Measurements from ENCODE around the gene THTPA.

The THTPA gene

GRCh38 chr14:23563473-23564180 lies 7.6 kb downstream of the THTPA start:
- no peak for DNase-seq
- H3K9me3 ChIP-seq = no peaks in the 10 kb centered on the region
- H3K4me3 ChIP-seq (ENCODE audit: low read depth, low read length) = no peak overlapping the region
- peaks cover 12% of the 10 kb centered on the region for H3K36me3 ChIP-seq
- H3K4me1 ChIP-seq = peaks cover 11% of the 10 kb centered on the region
- TF ChIP-seq, protein P1, sequence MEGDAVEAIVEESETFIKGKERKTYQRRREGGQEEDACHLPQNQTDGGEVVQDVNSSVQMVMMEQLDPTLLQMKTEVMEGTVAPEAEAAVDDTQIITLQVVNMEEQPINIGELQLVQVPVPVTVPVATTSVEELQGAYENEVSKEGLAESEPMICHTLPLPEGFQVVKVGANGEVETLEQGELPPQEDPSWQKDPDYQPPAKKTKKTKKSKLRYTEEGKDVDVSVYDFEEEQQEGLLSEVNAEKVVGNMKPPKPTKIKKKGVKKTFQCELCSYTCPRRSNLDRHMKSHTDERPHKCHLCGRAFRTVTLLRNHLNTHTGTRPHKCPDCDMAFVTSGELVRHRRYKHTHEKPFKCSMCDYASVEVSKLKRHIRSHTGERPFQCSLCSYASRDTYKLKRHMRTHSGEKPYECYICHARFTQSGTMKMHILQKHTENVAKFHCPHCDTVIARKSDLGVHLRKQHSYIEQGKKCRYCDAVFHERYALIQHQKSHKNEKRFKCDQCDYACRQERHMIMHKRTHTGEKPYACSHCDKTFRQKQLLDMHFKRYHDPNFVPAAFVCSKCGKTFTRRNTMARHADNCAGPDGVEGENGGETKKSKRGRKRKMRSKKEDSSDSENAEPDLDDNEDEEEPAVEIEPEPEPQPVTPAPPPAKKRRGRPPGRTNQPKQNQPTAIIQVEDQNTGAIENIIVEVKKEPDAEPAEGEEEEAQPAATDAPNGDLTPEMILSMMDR (IDR thresholded peaks at IDR 0.05; ENCODE audit: low read depth, low read length) = no peak
- no peaks in the 10 kb centered on the region for H3K27me3 ChIP-seq

- Histone ChIP-seq H3K4me1 (peaks cover 15% of the 10 kb centered on the region), H3K4me3 (ENCODE audit: low read depth, low read length) (no peak overlapping the region), H3K9me3 (no peaks in the 10 kb centered on the region), H3K36me3 (peaks cover 6% of the 10 kb centered on the region; the same call in 1 of the 2 replicates), H3K27me3 (no peaks in the 10 kb centered on the region)
- DNase-seq = no peak
- TF ChIP-seq, protein P1 (IDR thresholded peaks at IDR 0.05; ENCODE audit: low read depth, low read length) = no peak
Measured at GRCh38 chr14:23564181-23564812, 8.2 kb downstream of the THTPA start.

DNA sequence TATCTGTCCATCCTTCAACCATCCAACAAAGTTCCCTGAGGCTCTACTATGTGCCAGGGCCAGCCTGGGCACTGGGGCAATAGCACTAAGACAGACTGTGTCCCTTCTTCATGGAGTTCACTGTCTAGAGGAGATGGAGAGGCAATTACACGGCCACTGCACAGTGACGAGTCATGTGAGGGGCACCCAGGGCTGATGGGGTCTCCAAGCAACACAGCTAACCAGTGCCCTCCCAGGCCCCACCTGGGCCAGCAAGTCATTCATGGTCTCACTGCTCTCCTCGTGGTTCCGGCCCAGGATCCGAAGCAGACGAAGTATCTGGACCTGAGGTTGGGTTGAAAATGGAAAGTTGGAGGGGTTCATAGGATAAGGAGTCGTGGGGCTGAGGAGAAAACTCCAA lies 8.8 kb downstream of the THTPA start:
- H3K4me3 ChIP-seq (ENCODE audit: low read depth, low read length) = no peak overlapping the region
- TF ChIP-seq, protein P1 (IDR thresholded peaks at IDR 0.05; ENCODE audit: low read depth, low read length) = no peak
- no peak for DNase-seq
- H3K27me3 ChIP-seq = no peaks in the 10 kb centered on the region
- H3K4me1 ChIP-seq = peaks cover 15% of the 10 kb centered on the region
- peaks cover 3% of the 10 kb centered on the region; the same call in 1 of the 2 replicates for H3K36me3 ChIP-seq
- H3K9me3 ChIP-seq = no peaks in the 10 kb centered on the region

GRCh38 chr14:23565626-23566025 lies 9.6 kb downstream of the THTPA start:
- H3K4me1 ChIP-seq = peaks cover 15% of the 10 kb centered on the region
- H3K36me3 ChIP-seq = no peaks in the 10 kb centered on the region
- H3K9me3 ChIP-seq = no peaks in the 10 kb centered on the region
- no peak for DNase-seq
- TF ChIP-seq, protein P1 (IDR thresholded peaks at IDR 0.05; ENCODE audit: low read depth, low read length) = no peak
- H3K4me3 ChIP-seq (ENCODE audit: low read depth, low read length) = no peak overlapping the region
- H3K27me3 ChIP-seq = no peaks in the 10 kb centered on the region

DNA sequence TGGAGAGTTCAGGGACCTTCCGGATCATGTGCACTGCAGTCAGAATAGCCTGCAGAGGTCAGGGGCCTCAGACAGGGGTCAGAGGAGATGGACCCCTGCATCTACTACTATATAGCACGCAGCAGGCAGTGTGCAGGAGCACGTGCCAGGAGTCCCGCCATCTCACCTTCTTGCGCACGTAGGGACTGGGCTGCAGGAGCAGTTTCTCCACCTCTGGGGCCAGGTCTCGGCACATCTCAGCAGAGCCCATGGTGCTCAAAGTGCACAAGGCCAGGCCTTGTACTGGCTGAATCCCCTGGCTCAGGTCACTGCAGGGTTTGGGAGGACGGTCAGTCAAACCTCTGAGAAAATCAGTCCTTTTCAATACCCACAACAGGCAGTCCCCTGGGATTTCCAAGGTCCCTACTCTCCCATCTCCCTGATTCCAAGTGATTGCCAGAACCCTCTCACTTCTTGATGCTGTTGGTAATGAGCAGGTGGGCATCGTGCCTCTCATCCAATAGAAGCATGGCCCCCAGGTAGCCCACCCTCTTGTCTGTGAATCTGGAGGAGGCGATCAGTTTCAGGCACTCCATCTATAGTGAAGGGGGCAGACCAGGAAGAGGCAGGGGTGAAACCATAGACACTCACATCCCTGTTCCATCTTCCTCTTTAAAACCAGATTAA lies 10.2 kb downstream of the THTPA start:
- Histone ChIP-seq H3K27me3 (no peaks in the 10 kb centered on the region), H3K4me1 (peaks cover 15% of the 10 kb centered on the region), H3K4me3 (ENCODE audit: low read depth, low read length) (no peak overlapping the region; the same call in 1 of the 2 replicates), H3K36me3 (no peaks in the 10 kb centered on the region), H3K9me3 (no peaks in the 10 kb centered on the region)
- DNase-seq = no peak
- TF ChIP-seq, protein P1 (IDR thresholded peaks at IDR 0.05; ENCODE audit: low read depth, low read length) = no peak
